Stimulated activated CD4-positive, alpha-beta T cell treated with anti-CD3 and anti-CD28 coated beads, TNF-alpha, amount 100 ng/mL, for 4 hours (primary cell): Measurements from ENCODE around the gene PFKM.
A peak's percentile ranks its signal among the peaks of the same experiment; 100 is the strongest.

Source experiments
- DNase-seq, 3 experiments: peaks; one replicate each; pipeline ENCODE4 v3.0.0-alpha.2; 2020; ENCODE audit warnings: low read depth in 3 of 3

The PFKM gene

GRCh38 chr12:48187916-48188695 lies 68.9 kb downstream of the PFKM start:
- DNase-seq, result no peak

GRCh38 chr12:48189331-48190125 lies 70.4 kb downstream of the PFKM start:
- DNase-seq, result peak; percentile 40 to 49 (median 43)

- no peak for DNase-seq
Measured at GRCh38 chr12:48191096-48191495, 71.9 kb downstream of the PFKM start.

GRCh38 chr12:48192861-48193260 lies 73.7 kb downstream of the PFKM start:
- DNase-seq, result no peak

GRCh38 chr12:48193623-48194022 lies 74.5 kb downstream of the PFKM start:
- DNase-seq, result no peak

GRCh38 chr12:48194799-48195201 lies 75.6 kb downstream of the PFKM start:
- DNase-seq, result no peak
